OCI-LY3 (cell line): ENCODE data around the gene FKBP14.

ENCODE experiments used
- H2AFZ ChIP-seq: fragments of 200-600, 300-600 bp; shearing (Covaris generic); 2 replicates; pipeline ENCODE4 v1.6.0; 2014; ENCODE audit warnings: antibody characterized with exemption, low read depth, low read length
- H3K27ac ChIP-seq: fragments of 200-600, 300-600 bp; sonication (generic); 2 replicates; pipeline ENCODE4 v1.5.1; 2014; ENCODE audit warnings: mild to moderate bottlenecking, low read length, moderate library complexity, mixed read lengths
- H3K27me3 ChIP-seq: fragments of 200-600, 300-600 bp; sonication (generic); 2 replicates; pipeline ENCODE4 v1.6.1; 2014; ENCODE audit warnings: low read depth, low read length, mixed read lengths
- H3K36me3 ChIP-seq: fragments of 200-600, 300-600 bp; sonication (generic); replicated peaks from 2 replicates; pipeline ENCODE3; 2014; ENCODE audit warnings: low read depth, low read length, mixed read lengths
- H3K4me1 ChIP-seq: fragments of 300-600, 200-600 bp; sonication (generic); 2 replicates; pipeline ENCODE4 v1.6.1; 2014; ENCODE audit warnings: low read length, mixed read lengths
- H3K4me2 ChIP-seq: fragments of 200-600, 300-600 bp; sonication (generic); 2 replicates; pipeline ENCODE4 v1.6.1; 2014; ENCODE audit warnings: low read length, mixed read lengths
- H3K4me3 ChIP-seq: fragments of 300-600, 200-600 bp; sonication (generic); 2 replicates; pipeline ENCODE4 v1.5.1; 2014; ENCODE audit warnings: antibody characterized with exemption, mild to moderate bottlenecking, low read length, moderate library complexity
- H3K79me2 ChIP-seq: fragments of 300-600, 200-600 bp; shearing (Covaris generic); 2 replicates; pipeline ENCODE4 v1.6.1; 2014; ENCODE audit warnings: mild to moderate bottlenecking, low read length, mixed read lengths
- H3K9ac ChIP-seq: fragments of 300-600, 200-600 bp; shearing (Covaris generic); 2 replicates; pipeline ENCODE4 v1.6.0; 2014; ENCODE audit warnings: mild to moderate bottlenecking, low read length, moderate library complexity
- H3K9me3 ChIP-seq: fragments of 200-600, 300-600 bp; shearing (Covaris generic); 2 replicates; pipeline ENCODE4 v1.6.1; 2014; ENCODE audit warnings: low read length, mixed read lengths; ENCODE audit not compliant: insufficient read depth
- H4K20me1 ChIP-seq: fragments of 200-600, 300-600 bp; sonication (generic); 2 replicates; pipeline ENCODE4 v1.6.1; 2016; ENCODE audit warnings: low read length, mixed read lengths; ENCODE audit not compliant: insufficient read depth
- CTCF ChIP-seq: fragments of 200-600, 300-600 bp; sonication (generic); IDR thresholded peaks from 2 replicates; pipeline ENCODE4 v1.5.1; 2014; ENCODE audit warnings: antibody characterized with exemption, low read length, low read depth
- EZH2phosphoT487 ChIP-seq: fragments of 200-600 bp; shearing (Covaris generic); IDR thresholded peaks from 2 replicates; pipeline ENCODE4 v1.6.1; 2018; ENCODE audit warnings: antibody characterized with exemption, mixed run types, low read depth

Gene FKBP14

GRCh38 chr7:29971566-29972314 is 54.8 kb downstream of the FKBP14 start:
- H3K27ac ChIP-seq = no peak overlapping the region
- H2AFZ ChIP-seq = no peak overlapping the region
- H3K4me1 ChIP-seq = no peaks in the 10 kb centered on the region
- no peak for TF ChIP-seq EZH2phosphoT487
- no peak for TF ChIP-seq CTCF
- no peak overlapping the region for H3K9ac ChIP-seq
- H3K9me3 ChIP-seq = no peaks in the 10 kb centered on the region
- H3K27me3 ChIP-seq = no peaks in the 10 kb centered on the region
- no peaks in the 10 kb centered on the region for H3K79me2 ChIP-seq
- H4K20me1 ChIP-seq = no peaks in the 10 kb centered on the region
- no peak overlapping the region for H3K4me3 ChIP-seq
- H3K4me2 ChIP-seq = no peak overlapping the region
- H3K36me3 ChIP-seq = no peaks in the 10 kb centered on the region

GRCh38 chr7:29970158-29970557 is 56.3 kb downstream of the FKBP14 start:
- Histone ChIP-seq H2AFZ (no peak overlapping the region), H3K9ac (no peak overlapping the region), H3K4me1 (no peaks in the 10 kb centered on the region), H3K36me3 (no peaks in the 10 kb centered on the region), H3K79me2 (no peaks in the 10 kb centered on the region), H3K4me2 (no peak overlapping the region), H3K27me3 (no peaks in the 10 kb centered on the region), H3K9me3 (no peaks in the 10 kb centered on the region), H4K20me1 (no peaks in the 10 kb centered on the region), H3K27ac (no peak overlapping the region), H3K4me3 (no peak overlapping the region)
- TF ChIP-seq CTCF = no peak
- no peak for TF ChIP-seq EZH2phosphoT487

GRCh38 chr7:29969738-29970137 is 56.8 kb downstream of the FKBP14 start:
- no peak overlapping the region for H3K4me3 ChIP-seq
- H3K9me3 ChIP-seq = no peaks in the 10 kb centered on the region
- no peak overlapping the region for H3K4me2 ChIP-seq
- no peaks in the 10 kb centered on the region for H3K4me1 ChIP-seq
- no peaks in the 10 kb centered on the region for H3K36me3 ChIP-seq
- no peaks in the 10 kb centered on the region for H3K79me2 ChIP-seq
- no peak overlapping the region for H2AFZ ChIP-seq
- no peak overlapping the region for H3K27ac ChIP-seq
- H3K27me3 ChIP-seq = no peaks in the 10 kb centered on the region
- no peaks in the 10 kb centered on the region for H4K20me1 ChIP-seq
- no peak for TF ChIP-seq EZH2phosphoT487
- no peak overlapping the region for H3K9ac ChIP-seq

GRCh38 chr7:29968683-29969395 is 57.7 kb downstream of the FKBP14 start:
- Histone ChIP-seq H2AFZ (no peak overlapping the region), H3K27me3 (no peaks in the 10 kb centered on the region), H3K4me1 (no peaks in the 10 kb centered on the region), H3K79me2 (no peaks in the 10 kb centered on the region), H3K9ac (no peak overlapping the region), H4K20me1 (no peaks in the 10 kb centered on the region), H3K27ac (no peak overlapping the region), H3K9me3 (no peaks in the 10 kb centered on the region), H3K36me3 (no peaks in the 10 kb centered on the region), H3K4me3 (no peak overlapping the region), H3K4me2 (no peak overlapping the region)
- TF ChIP-seq EZH2phosphoT487 (no peak), CTCF (no peak)
